ENCODE results near the gene TACC2.

TACC2 gene

DNA sequence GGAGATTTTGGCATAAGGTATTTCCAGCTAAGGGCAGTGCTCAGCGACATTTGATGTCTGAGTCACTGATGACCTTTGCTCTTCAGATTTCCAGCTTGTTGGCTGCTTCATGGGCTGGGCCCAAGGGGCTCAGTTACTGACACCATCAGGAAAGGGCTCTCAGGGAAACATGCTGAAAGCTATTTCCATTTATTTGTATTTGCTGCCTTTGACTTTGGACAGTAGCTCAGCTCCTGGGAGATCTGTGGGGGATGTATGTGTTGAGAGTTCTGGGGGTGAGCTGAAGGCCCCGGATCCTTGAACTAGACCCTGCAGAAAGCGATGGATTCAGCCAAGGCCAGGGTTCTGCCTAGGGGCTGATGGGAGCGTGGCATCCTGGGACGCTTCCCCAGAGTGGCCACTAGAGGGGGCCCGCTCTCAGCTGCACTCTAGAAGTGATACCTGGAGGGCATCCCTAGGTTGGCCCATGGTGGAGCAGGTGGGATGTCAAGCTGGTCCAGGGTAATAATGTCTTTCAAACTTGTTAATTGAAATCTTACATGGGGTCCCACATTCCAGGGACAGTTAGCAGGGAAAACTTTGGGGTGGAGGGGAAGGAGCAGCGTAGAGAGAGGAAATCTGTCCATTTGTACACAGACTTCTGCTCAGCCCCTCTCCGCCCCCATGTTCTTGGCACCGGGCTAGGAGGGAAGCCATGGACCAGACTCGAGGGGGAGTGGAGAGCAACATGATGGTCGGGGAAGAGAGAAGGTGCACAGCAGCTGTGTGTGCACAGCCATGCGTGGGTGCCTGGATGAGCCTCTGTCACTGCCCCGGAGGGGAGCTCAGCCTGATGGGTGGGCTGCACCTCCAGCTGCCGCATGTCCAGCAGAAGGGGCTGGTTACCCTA lies 279.1 kb downstream of the TACC2 start:
- DNase-seq = peak in 27 of 58 donors; percentile 2 to 47 (median 17)

DNA sequence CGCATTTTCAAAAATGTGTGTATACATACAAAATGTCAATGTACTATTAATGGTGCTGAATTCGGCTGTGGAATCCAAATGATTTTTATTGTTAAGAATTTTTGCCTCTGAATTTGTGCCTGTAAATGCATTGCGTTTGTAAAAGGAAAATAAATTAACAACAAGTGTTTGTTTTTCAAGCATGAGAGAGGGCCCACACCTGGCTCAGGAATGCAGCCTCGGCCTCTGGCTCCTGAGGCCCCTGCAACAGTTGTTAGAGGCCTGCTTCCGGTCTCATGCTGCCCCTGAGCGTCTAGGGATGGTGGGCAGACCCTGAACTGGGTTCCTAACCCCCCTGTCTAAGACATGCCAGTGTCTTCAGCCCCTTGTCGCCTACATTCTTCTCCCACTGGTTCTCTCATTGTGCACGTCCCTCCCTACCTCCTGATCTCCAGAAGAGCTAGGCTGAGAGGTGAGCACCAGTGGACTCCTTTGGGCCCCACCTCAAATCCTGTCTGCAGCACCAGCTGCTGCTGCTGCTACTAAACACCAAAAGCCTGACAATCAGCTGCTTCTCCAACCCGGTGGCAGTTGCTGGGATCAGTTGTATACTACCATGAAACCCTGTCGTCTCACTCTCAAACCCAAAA lies 280.2 kb downstream of the TACC2 start:
- no peak for DNase-seq

DNA sequence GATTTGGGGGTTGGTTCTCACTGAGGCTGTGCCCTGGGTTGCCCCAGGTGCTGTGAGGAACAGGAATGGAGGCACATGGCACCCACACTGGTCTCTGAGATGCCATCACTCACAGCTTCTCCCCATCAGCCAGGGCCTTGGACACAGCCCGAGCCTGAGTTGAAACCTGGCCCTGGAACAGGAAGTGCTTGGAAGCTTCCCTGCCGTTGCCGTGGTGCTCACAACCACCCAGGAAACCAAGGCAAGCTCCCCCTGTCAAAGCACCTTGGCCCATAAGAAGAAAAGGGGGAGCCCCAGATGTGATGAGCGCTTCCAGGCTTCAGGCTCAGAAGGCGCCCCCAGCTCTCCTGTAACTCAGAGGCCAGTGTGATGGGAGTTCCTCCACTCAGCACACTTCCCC lies 282.1 kb downstream of the TACC2 start, which contains the start of gene BTBD16:
TSS of gene BTBD16 (plus strand) at position 221 of the 400 bp plus-strand sequence. CDS start 3,786 bp downstream, outside the sequence.
- DNase-seq = peak in 3 of 58 donors; percentile 4 to 12 (median 6)

DNA sequence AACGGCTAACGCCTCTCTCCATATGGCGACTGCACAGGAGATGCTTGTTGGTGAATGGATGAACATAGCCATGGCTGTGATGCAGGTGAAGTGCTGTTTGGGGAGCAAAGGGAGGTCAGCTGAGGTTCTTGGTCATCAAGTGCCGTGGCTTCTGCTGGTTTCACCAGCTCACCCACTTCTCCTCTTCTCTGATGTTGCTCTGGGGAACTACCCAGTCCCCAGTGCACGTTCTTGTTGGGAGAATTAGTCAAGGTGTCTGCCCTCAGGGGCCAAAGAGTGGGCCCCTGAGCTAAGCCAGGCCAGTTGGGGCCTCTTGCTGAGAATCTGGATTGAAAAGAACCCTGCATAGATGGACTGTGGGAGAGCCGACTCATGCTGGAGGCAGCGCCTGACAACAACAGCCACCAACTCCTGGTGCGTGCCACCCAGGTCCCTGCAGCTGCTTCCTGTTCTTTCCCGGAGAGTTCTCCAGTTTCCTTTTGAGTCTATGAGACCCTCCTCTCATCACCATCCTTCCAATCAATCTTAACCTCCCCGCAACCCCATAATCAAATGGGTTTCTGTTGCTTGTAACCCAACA lies 285.1 kb downstream of the TACC2 start:
- DNase-seq = no peak

DNA sequence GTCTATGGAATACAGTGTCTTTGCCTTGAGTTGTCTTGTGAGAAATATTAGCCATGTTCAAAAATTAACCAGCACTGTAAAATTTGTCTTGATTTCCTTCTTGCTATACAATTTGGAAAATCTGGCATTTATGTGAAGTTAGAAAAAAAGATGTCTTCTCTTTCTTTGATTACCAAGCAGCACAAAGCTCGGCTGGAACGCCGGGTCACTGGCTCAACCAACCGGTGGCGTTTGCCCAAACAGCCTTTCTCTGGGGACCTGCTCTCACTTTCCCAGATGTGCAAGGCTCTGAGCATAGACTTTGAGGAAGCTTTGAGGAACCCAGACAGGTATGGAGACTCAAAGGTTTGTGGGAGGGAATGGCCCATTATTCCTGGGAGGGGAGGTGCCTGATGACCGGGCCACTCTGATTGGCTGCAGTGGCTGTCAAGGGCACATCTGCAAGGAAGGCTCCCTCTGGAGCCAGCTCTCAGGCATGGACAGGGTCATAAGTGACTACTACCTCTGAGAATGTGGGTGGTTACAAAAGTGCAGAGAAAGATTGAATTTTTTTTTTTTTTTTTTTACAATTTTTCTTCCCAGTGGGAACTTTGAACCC lies 287.7 kb downstream of the TACC2 start:
- no peak for DNase-seq

DNA sequence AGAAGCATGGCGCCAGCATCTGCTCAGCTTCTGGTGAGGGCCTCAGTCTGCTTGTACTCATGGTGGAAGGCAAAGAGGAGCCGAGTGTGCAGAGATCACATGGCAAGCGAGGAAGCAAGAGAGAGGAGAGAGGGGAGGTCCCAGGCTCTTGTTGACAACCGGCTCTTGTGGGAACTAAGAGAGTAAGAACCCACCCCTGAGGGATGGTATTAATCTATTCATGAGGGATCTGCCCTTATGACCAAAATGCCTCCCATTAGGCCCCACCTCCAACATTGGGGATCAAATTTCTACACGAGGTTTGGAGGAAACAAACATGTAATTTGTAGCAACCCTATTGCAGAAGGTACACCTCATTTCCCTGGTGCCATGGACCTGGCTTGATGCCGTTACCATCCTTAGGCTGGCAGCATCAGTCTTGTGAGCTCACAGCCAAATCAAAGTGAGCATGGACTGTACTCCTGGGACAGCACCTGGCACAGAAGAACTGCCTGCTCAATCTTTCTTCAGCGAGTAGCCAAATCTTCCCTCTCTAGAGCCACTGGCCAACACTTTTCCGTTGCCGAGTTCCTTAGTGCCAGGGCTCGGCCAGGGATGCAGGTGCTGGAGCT lies 288.7 kb downstream of the TACC2 start:
- no peak for DNase-seq

DNA sequence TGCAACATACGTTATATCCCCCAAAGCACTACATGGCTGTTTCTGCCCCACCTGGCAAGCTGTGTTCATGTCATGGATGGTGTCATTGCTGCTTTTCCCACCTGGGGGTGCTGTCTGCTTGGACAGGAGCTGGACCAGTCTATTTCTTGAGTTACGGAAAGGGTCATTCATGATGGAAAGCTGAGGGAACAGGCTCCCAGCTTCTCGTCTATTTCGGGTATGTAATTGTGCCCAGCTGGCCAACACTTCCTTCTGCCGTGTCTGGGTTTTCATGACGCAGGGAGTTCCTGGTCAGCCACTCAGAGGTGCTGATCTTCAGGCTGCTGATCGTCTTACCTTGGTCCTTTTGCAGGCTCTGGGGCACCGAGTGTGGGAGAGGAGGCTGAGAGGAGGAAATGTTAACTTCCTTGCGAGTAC lies 290.8 kb downstream of the TACC2 start:
- DNase-seq = peak in 47 of 58 donors; percentile 5 to 74 (median 33)

DNA sequence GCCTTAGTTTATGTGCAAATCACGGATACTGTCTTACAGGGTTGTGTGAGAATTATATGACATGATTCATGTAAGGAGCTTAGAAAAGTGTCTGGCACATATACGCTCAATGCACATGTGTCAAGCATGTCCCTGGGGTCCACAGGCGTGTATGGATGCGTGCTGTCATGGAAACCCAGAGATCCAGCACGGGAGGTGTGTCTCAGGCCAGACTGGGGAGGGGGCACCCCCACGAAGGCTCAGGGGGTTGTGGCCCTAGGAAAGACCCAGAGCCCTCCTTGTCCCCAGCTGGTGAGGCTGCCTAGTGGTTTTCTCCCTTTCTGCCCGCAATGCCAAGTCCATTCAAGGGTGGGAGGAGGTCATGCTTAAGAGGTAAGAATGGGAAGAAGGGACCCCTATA lies 291.2 kb downstream of the TACC2 start:
- no peak for DNase-seq

DNA sequence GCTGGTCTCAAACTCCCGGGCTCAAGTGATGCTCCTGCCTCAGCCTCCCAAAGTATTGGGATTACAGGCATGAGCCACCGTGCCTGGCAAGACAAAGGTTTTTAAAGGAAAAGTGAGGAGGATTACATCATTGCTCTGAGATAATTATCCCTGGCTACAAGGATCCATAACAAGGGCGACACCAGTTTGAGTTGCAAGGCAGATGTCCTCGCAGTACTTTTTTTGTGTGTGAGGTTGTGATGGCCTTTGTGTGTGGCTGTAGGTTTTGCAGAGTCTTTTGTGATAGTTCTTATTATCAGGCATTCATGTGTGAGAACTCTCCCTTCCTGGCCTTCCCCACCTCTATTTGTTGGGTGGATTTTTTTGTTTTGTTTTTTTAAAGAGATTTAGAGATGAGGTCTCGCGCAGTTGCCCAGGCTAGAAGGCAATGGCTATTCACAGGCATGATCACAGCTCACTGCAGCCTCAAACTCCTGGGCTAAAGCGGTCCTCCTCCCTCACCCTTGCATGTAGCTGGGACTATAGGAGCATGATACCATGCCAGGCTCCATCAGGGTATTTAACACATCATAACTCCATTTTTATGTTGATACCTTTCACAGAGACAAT lies 292.2 kb downstream of the TACC2 start:
- DNase-seq = no peak

DNA sequence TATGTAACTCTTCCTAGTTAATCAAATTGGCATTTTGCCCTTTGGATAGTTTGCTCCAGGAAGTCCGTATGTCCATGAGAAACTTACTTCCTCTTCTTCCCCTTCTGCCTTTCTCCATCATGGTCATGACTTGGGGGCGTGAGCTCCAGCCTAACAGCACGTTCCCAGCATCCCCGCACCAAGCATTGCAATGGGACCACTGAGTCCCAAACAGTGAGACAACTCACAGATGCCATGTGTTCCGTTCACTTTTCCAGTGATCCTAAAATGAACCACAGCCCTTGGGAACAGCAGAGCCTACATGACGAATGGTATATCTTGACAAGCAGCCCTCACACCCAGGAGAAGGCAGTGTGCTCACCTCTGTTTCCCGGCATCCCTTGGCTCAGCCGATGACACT lies 292.8 kb downstream of the TACC2 start:
- no peak for DNase-seq

DNA sequence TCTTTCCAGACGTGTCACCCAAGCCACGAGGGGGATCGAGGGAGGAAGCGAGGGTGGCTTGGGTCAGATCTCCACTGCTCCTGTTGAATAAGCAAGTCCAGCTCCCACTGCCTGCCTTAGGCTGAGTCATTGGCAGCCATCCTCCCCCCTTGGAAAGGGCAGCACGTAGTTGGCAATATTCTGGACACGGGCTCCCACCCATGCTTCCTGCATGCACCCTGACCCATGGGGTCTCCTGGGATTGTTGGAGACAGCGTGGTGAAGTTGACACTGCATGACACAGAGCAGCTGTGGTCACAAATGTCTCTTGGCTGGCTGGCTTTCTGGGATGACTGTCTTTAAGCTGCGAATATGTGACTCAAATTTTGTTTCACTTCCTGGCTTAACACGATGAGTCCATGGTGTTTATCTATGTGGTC lies 293.3 kb downstream of the TACC2 start:
- DNase-seq = peak in 1 of 58 donors; percentile 30

DNA sequence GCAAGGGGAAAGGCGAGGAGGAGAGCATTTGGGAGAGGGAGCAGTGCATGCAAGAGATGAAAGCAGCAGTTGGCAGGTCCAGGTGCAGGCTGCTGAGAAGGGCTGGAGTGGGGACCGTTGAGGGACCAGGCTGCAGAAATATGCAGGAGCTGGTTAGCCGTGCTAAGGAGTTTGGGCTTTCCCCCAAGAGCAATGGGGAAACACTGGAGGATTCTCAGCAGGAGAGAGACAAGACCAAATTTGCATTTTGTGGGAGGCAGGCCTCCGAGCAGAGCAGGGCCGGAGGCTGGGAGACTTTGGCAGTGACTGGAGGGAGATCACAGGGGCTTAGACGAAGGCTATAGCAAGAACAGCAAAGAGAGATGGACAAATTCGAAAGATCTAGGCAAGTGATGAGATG lies 293.9 kb downstream of the TACC2 start:
- DNase-seq = no peak

DNA sequence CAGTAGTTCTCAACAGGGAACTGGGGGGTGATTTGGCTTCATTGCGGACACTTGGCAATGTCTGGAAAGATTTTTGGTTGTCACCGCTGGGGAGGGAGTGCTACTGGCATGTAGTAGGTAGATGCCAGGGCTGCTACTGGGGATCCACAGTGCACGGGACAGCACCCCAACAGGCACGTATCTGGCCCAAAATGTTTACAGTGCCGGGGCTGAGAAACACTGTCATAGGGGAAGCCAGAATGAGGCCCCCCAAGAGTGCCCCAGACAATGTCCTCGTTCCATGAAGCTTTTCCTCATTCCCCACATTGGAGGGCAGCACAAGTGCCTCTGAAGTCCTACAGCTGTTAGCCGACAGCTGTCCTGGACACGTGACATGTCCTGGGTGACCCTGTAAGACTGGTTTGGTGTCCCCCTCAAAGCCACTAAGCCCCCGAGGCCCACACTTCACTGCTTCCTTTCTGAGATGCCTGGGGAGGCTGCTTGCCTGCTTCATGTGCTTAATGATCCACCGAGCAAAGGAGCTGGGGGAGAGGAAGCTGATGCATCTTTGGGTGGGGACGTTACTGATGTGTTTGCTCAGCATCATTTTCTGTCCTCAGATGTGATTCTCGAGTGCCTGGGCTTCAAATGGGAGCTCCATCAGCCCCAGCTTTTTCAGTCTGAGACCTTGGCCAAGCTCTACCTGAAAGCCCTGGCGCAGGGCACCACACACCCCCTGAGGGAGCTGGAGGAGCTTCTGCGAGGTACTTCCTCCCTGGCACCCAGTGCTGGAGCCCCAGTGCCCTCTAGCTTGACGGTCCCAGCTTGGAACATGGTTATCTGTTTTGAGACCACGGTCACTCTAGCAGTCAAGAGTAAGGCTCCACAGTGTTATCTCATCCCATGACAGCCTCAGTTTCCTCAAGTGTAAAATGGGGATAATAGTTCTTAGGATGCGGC lies 296.8 kb downstream of the TACC2 start:
- no peak for DNase-seq

DNA sequence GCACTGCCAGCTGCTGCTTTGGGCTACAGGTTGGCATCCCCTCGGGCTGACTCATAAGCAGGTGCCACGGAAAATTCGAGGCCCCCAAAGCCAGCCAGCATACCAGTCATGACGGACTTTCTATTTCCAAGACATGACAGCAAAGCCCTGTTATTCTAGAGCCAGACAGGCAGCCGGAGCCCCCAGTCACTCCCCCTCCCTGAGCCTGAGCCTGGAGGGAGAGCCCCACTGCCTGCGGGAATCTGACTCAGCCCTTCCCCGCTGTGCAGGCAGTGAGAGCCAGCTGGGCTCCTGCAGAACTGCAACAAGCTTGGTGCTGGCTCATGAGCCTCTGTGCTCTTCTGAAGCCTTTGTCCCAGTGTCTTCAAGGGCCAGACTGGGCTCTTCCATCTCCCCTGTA lies 297.9 kb downstream of the TACC2 start:
- DNase-seq = peak in 46 of 58 donors; percentile 14 to 87 (median 44)

DNA sequence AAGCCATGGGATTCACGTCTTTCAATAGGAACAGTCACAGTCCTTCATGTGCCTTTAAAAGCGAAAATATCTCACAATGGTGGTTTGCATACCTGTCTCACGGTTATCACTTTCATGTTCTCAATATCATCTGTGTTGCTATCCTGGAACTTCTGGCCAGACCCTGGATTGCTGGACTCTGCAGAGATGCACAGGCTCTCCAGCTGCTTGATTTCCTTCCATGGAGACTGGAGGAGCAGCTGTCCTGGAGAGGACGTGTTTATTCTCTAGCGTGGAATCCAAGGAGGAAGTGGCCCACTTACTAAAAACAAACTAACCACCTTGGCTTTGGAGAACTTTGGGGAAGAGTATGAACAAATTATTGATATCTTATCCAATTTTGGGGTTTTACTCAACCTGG lies 298.6 kb downstream of the TACC2 start:
- DNase-seq = no peak

DNA sequence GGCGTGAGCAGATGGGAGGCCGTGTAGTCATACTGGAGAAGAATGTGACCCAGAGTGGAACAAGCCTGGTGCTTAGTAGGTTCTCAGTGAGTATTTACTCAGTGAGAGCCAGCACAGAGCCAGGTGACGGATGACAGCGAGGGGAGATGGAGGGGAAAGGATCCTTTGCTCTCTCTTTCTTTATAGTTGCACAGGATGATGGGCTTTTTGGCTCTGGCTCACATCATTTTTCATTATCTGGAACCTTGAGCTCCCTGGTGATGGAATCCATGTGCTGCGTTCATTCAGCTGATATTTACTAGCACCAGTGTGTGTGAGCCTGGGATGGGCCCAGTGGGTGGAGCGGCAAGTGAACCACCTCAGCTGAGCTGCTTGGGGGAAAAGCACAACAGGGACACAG lies 299.3 kb downstream of the TACC2 start:
- DNase-seq = no peak

DNA sequence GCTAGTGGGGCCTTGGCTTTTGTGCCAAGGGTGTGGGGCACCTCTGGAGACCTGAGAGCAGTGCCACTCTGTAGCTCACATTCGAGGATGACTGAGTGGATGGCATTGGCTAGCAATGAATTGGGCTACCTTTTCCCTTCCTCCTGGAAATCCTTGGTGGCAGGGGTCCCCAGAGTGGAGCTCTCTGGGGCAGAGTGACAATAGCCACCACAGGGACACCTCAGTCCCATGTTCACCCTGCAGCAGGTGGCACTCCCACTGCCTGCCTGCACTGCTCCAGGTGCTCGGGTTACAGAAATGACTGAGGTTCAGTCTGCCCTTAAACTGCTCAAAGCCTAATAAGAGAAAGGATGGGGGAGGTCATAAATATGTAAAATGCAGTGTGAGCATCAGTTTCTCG lies 300.0 kb downstream of the TACC2 start:
- no peak for DNase-seq

DNA sequence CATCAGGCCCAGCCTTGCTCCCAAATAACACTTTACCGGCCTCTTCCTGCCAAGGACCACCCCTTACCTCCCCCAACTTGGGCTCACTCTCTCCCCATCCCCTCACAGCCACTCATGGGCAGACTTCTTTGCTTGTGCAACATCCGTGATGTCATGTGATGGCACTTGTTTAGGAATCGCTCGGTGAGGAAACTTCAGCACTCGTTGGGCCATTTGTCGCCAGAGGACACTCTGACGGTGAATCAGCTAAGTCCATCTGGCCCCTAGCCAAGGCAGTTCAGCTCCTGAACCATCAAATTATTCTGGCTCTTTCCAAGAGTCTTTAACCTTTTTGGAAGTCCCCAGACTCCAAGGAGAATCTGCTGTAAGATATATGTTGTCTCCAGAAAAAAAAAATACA lies 301.4 kb downstream of the TACC2 start:
- no peak for DNase-seq

DNA sequence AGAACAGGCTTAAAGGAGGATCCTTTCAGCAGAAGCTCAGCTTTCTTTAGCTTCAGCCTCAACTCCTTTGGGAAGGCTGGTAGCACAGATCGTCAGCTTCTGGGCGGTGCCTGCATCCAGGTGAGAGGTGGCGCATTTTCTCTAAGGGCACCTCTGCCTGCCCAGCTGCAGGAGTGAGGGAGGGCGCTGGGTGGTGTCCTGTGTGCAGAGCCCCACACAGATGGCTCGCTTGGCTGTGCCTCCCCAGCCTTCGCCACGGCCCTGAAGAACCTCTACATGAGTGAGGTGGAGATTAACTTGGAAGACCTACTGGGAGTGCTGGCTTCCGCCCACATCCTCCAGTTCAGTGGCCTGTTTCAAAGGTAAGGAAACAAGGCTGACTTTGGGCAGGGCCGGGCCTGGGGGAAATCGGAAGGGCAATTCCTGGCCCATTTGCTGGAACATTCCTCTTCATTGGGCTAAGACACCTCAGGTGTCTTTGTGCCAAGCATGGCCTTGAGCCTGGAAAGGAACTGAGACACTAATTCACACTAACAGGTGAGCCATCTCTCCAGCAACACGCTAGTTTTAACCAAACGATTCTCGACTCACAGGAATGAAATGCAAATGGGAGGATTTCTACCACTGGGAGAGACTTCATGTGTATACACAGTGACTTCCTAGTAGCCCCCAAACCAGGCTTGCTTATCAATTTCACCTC lies 302.0 kb downstream of the TACC2 start:
- no peak for DNase-seq

Data from anterior cingulate cortex (tissue), 58 donors.